BE2C (cell line): ENCODE results near the gene FES.

Experiments
- DNase-seq: peaks from one replicate; pipeline ENCODE4 v3.0.0-alpha.2; 2020
- H3K27me3 ChIP-seq: fragments of 250-450 bp; sonication (Bioruptor Pico); 2 replicates; pipeline ENCODE4 v1.5.1; 2020; ENCODE audit warnings: mild to moderate bottlenecking
- H3K36me3 ChIP-seq: fragments of 250-450 bp; sonication (Bioruptor Pico); 2 replicates; pipeline ENCODE4 v1.5.1; 2020; ENCODE audit warnings: mild to moderate bottlenecking
- H3K4me1 ChIP-seq: fragments of 250-450 bp; sonication (Bioruptor Pico); 2 replicates; pipeline ENCODE4 v1.5.1; 2020
- H3K4me3 ChIP-seq: 2 replicates; pipeline ENCODE4 v1.5.1; 2011; ENCODE audit warnings: low read depth, low read length
- H3K9me3 ChIP-seq: fragments of 250-450 bp; sonication (Bioruptor Pico); 2 replicates; pipeline ENCODE4 v1.5.1; 2020
- TF ChIP-seq, protein P1 (sequence below): IDR thresholded peaks from 2 replicates; pipeline ENCODE4 v1.5.1; 2012; ENCODE audit warnings: mild to moderate bottlenecking, low read depth, low read length

The FES gene

DNA sequence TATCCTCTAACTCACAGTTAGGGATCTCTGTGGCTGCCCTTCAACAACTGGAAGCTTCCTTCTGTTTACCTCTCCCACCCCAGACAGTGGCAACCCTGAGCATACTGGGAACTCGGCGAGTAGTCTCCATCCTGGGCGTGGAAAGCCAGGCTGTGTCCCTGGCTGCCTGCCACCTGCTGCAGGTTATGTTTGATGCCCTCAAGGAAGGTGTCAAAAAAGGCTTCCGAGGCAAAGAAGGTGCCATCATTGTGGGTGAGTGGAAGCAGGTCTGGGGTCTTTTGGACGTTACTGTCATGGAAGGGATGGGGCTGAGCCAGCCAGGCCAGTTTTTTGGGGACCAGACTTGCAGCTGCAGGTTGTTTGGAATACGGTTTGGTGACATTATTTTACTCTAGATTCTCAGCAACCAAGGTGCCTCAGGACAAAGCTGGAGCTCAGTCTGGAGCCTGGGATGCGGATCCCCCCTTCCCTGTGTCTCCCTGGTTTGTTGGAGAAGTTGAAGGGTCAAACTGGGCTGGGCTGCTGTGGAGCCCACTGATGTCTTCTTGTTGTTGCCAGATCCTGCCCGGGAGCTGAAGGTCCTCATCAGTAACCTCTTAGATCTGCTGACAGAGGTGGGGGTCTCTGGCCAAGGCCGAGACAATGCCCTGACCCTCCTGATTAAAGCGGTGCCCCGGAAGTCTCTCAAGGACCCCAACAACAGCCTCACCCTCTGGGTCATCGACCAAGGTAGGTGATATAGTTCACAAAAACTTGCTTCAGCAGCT, 58.2 kb downstream of the FES start:
- H3K27me3 ChIP-seq = no peaks in the 10 kb centered on the region
- DNase-seq = no peak
- H3K4me3 ChIP-seq = no peak overlapping the region
- H3K4me1 ChIP-seq = no peaks in the 10 kb centered on the region
- H3K36me3 ChIP-seq = peaks cover 63% of the 10 kb centered on the region
- no peaks in the 10 kb centered on the region for H3K9me3 ChIP-seq
- TF ChIP-seq, protein P1, sequence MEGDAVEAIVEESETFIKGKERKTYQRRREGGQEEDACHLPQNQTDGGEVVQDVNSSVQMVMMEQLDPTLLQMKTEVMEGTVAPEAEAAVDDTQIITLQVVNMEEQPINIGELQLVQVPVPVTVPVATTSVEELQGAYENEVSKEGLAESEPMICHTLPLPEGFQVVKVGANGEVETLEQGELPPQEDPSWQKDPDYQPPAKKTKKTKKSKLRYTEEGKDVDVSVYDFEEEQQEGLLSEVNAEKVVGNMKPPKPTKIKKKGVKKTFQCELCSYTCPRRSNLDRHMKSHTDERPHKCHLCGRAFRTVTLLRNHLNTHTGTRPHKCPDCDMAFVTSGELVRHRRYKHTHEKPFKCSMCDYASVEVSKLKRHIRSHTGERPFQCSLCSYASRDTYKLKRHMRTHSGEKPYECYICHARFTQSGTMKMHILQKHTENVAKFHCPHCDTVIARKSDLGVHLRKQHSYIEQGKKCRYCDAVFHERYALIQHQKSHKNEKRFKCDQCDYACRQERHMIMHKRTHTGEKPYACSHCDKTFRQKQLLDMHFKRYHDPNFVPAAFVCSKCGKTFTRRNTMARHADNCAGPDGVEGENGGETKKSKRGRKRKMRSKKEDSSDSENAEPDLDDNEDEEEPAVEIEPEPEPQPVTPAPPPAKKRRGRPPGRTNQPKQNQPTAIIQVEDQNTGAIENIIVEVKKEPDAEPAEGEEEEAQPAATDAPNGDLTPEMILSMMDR = no peak

DNA sequence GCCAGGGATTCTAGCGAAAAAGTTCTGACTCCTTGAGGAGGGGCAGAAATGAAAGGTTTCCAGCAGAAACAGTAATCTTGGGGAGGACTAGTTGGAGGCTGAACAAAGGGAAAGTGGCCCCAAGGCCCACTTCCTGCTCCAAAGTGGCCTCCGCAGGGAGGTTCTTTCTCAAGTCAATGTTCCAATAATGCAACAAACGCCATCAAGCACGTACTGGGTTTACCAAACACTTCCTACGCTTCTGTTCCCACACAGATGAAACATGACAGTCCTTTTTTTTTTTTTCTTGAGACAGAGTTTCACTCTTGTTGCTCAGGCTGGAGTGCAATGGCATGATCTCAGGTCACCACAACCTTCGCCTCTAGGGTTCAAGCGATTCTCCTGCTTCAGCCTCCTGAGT, 60.8 kb downstream of the FES start:
- Histone ChIP-seq H3K4me3 (no peak overlapping the region), H3K27me3 (no peaks in the 10 kb centered on the region), H3K36me3 (peaks cover 63% of the 10 kb centered on the region), H3K9me3 (no peaks in the 10 kb centered on the region), H3K4me1 (no peaks in the 10 kb centered on the region)
- TF ChIP-seq, protein P1 = no peak
- DNase-seq = no peak
